A673 (cell line): ENCODE results near the gene USP53. TPM values are rescaled to one million over a fixed set of nuclear protein-coding genes. Genes with fewer than 3 reads are reported as not detected.

Experiments
- BruUV-seq: library from RNA; stranded (reverse); fragments of 400-500 nt; replicated peaks from 2 replicates; lab custom pipeline; 2021; lab: Mats Ljungman, UMichigan
- CTCF ChIA-PET: fragments of 300-600 bp; sonication (Branson Sonifier 250); formaldehyde crosslinking; loops from one replicate; lab custom pipeline; 2022; ENCODE audit warnings: antibody characterized with exemption; lab: Charles Lee
- POLR2A ChIA-PET: fragments of 300-600 bp; sonication (Branson Sonifier 250); formaldehyde crosslinking; loops from one replicate; lab custom pipeline; 2022; ENCODE audit warnings: antibody characterized with exemption; ENCODE audit not compliant: low non-redundant PET; lab: Charles Lee
- DNase-seq: peaks from one replicate; pipeline ENCODE4 v3.0.0-alpha.2; 2015; ENCODE audit warnings: low spot score
- H3K27ac ChIP-seq: fragments of 200-600 bp; sonication (generic); 2 replicates; pipeline ENCODE4 v1.5.1; 2016; ENCODE audit warnings: mixed run types, low read depth, mild to moderate bottlenecking, mixed read lengths, antibody characterized with exemption, low read length; ENCODE audit not compliant: poor library complexity, severe bottlenecking
- H3K27me3 ChIP-seq: fragments of 200-600 bp; sonication (generic); replicated peaks from 2 replicates; pipeline ENCODE4 v1.6.1; 2017; ENCODE audit warnings: mixed run types, low read depth, mild to moderate bottlenecking, mixed read lengths, antibody characterized with exemption, low read length; ENCODE audit not compliant: insufficient read depth, poor library complexity
- H3K36me3 ChIP-seq: fragments of 200-600 bp; sonication (generic); 2 replicates; pipeline ENCODE4 v1.6.1; 2016; ENCODE audit warnings: mixed run types, mild to moderate bottlenecking, mixed read lengths, antibody characterized with exemption, low read length; ENCODE audit not compliant: insufficient read depth, poor library complexity, severe bottlenecking
- H3K4me1 ChIP-seq: fragments of 200-600 bp; sonication (generic); 2 replicates; pipeline ENCODE4 v1.6.1; 2017; ENCODE audit warnings: mixed run types, mild to moderate bottlenecking, mixed read lengths, antibody characterized with exemption, low read length; ENCODE audit not compliant: insufficient read depth, poor library complexity, severe bottlenecking
- H3K4me3 ChIP-seq: fragments of 200-600 bp; sonication (generic); 2 replicates; pipeline ENCODE4 v1.5.1; 2016; ENCODE audit warnings: low read depth, mixed run types, mild to moderate bottlenecking, mixed read lengths, low read length; ENCODE audit not compliant: poor library complexity, severe bottlenecking
- H3K9me3 ChIP-seq: fragments of 200-600 bp; sonication (generic); 2 replicates; pipeline ENCODE4 v1.6.1; 2016; ENCODE audit warnings: mixed run types, low read depth, mild to moderate bottlenecking, mixed read lengths, antibody characterized with exemption, low read length; ENCODE audit not compliant: poor library complexity, severe bottlenecking
- CTCF ChIP-seq: fragments of 300-800, 200-600 bp; sonication (generic); conservative IDR thresholded peaks from 2 replicates; pipeline ENCODE4 v1.5.1; 2017; ENCODE audit warnings: low read depth, mild to moderate bottlenecking, antibody characterized with exemption, low read length, moderate library complexity, mixed read lengths
- EZH2 ChIP-seq: fragments of 200-600 bp; sonication (generic); IDR thresholded peaks from 2 replicates; pipeline ENCODE4 v1.6.1; 2017; ENCODE audit warnings: borderline replicate concordance, low read depth, mild to moderate bottlenecking, mixed read lengths, antibody characterized with exemption, low read length; ENCODE audit not compliant: poor library complexity, severe bottlenecking
- intact Hi-C: fragments of 100-400 bp; cut with micrococcal nuclease; formaldehyde crosslinking; loops from one replicate; pipeline ENCODE4 v1.10.0; 2022; ENCODE audit not compliant: unreplicated experiment
- total RNA-seq: library from RNA; stranded (reverse); gene quantifications from 2 replicates; pipeline ENCODE4 v1.2.3, GENCODE V29; 2021

USP53 gene
- total RNA-seq, 1 experiment from 2014 or later = 12.2 TPM

- Histone ChIP-seq H3K36me3 (no peaks in the 10 kb centered on the region), H3K9me3 (no peaks in the 10 kb centered on the region), H3K27ac (no peak overlapping the region), H3K27me3 (no peaks in the 10 kb centered on the region), H3K4me3 (no peak overlapping the region), H3K4me1 (peaks cover 7% of the 10 kb centered on the region)
- ChIA-PET POLR2A (no interaction called here), CTCF (no interaction called here)
- no peak for DNase-seq
- TF ChIP-seq EZH2 = no peak
- no peak for TF ChIP-seq CTCF
- intact Hi-C loops = no loop called here
- no TSS peak for BruUV-seq
These were observed 22.9 kb upstream of the USP53 start for GRCh38 chr4:119189638-119190037.

GRCh38 chr4:119190354-119190753 lies 22.2 kb upstream of the USP53 start:
- H3K4me1 ChIP-seq = peaks cover 7% of the 10 kb centered on the region
- no peaks in the 10 kb centered on the region for H3K9me3 ChIP-seq
- ChIA-PET CTCF (no interaction called here), POLR2A (no interaction called here)
- no TSS peak for BruUV-seq
- no peaks in the 10 kb centered on the region for H3K36me3 ChIP-seq
- no peak overlapping the region for H3K27ac ChIP-seq
- no peak for DNase-seq
- no peak overlapping the region for H3K4me3 ChIP-seq
- no peaks in the 10 kb centered on the region for H3K27me3 ChIP-seq
- TF ChIP-seq CTCF = no peak
- TF ChIP-seq EZH2 = no peak
- intact Hi-C loops = no loop called here

DNA sequence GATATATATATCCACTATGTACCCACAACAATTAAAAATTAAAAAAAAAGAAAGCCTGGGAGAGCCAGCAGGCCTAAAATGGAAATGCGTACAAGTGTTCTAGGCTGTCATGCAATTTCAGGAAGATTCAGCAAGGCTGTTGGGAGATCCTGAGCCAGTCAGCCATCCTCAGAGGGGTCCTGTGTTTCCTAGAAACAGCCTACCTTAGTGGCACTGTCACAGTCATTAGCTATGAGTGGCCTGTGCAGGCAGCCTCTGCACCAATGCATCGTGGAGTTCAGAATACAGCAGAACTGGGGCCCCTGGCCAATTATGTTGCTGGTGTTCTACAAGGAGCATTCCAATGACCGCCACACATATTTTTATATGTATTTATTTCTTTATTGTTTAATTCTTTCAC lies 21.0 kb upstream of the USP53 start:
- H3K9me3 ChIP-seq = no peaks in the 10 kb centered on the region
- H3K27ac ChIP-seq = no peak overlapping the region
- no peak overlapping the region for H3K4me3 ChIP-seq
- ChIA-PET POLR2A (no interaction called here), CTCF (no interaction called here)
- no peaks in the 10 kb centered on the region for H3K36me3 ChIP-seq
- H3K27me3 ChIP-seq = no peaks in the 10 kb centered on the region
- H3K4me1 ChIP-seq = peaks cover 7% of the 10 kb centered on the region
- TF ChIP-seq EZH2 (no peak), CTCF (no peak)
- no peak for DNase-seq
- intact Hi-C loops = no loop called here
- no TSS peak for BruUV-seq
